Mesodermal cell (in vitro differentiated cells): ENCODE data around the gene SQSTM1.
"Not testable (repeated sequence)": the region's sequence is repeated elsewhere in the genome, so short reads cannot be mapped to it uniquely, and the experiment has no call there.

Experiments used
- H3K27ac ChIP-seq: 2 replicates; pipeline ENCODE4 v1.7.0; 2013; ENCODE audit warnings: mild to moderate bottlenecking, low read depth, low read length, moderate library complexity; ENCODE audit not compliant: severe bottlenecking
- H3K36me3 ChIP-seq: 2 replicates; pipeline ENCODE4 v1.7.1; 2013; ENCODE audit warnings: mild to moderate bottlenecking, low read length, moderate library complexity; ENCODE audit not compliant: control insufficient read depth, insufficient read depth
- H3K4me1 ChIP-seq: one replicate; pipeline ENCODE4 v1.7.1; 2013; ENCODE audit warnings: mild to moderate bottlenecking, low read length; ENCODE audit not compliant: insufficient read depth, control insufficient read depth, poor library complexity, severe bottlenecking
- H3K4me3 ChIP-seq: 2 replicates; pipeline ENCODE4 v1.7.0; 2013; ENCODE audit warnings: low read length, control low read depth, mild to moderate bottlenecking; ENCODE audit not compliant: insufficient read depth, poor library complexity, severe bottlenecking; ENCODE audit errors: extremely low read depth
- H3K9me3 ChIP-seq: 2 replicates; pipeline ENCODE4 v1.7.1; 2013; ENCODE audit warnings: mild to moderate bottlenecking, low read length, moderate library complexity; ENCODE audit not compliant: control insufficient read depth
- WGBS, 2 experiments: methylation state at CpG; one replicate each; pipeline ENCODE4 v1.1.5; 2013; ENCODE audit warnings: missing lambda C conversion rate in 2 of 2; ENCODE audit not compliant: insufficient coverage in 2 of 2; 5-methylcytosine and 5-hydroxymethylcytosine counted together

SQSTM1 gene

GRCh38 chr5:179830818-179831468, 10.2 kb downstream of the SQSTM1 start:
- H3K9me3 ChIP-seq = peaks cover 10% of the 10 kb centered on the region
- peaks cover 80% of the 10 kb centered on the region for H3K36me3 ChIP-seq
- H3K27ac ChIP-seq = no peak overlapping the region
- peaks cover 9% of the 10 kb centered on the region for H3K4me1 ChIP-seq
- WGBS, 2 experiments = 93 to 100% methylated on average over 5 to 7 of the region's 7 CpGs
- no peak overlapping the region for H3K4me3 ChIP-seq

DNA sequence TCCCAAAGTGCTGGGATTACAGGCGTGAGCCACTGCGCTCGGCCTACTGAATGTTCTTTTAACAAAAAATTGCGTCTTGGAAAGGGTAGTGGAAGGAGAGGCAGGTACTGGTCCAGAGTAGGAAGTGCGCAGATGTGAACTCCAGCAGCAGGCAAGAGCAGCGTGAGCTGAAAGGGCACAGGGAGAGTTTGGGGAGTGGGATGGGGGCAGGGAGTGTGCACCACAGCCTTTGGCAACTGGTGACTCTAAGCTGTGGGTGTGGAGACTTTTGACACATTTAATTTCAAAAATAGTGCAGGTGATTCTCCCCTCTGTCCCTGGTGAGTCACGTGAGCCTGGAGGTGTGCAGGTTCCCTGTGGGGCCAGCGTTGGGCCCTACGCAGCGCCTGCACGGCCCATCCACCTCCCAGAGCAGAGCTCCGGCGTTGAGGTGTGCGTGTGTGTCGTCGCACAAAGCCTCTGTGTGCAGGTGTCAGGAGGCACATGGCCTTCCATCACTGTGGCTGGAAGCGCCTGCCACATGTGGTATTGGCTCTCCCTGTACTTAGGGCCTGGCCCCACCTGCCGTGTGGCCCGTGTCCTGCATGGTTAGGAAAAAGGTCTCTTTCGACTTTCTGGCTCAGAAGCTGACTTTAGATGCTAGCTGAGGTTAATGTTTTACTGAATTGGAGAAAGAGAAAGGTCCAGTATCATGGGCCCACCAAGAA, 11.5 kb downstream of the SQSTM1 start:
- H3K4me1 ChIP-seq = peaks cover 5% of the 10 kb centered on the region
- 97 to 100% methylated on average over 17 to 20 of the region's 20 CpGs for WGBS, 2 experiments
- H3K27ac ChIP-seq = no peak overlapping the region
- H3K9me3 ChIP-seq = peaks cover 10% of the 10 kb centered on the region
- H3K36me3 ChIP-seq = peaks cover 80% of the 10 kb centered on the region
- H3K4me3 ChIP-seq = no peak overlapping the region

GRCh38 chr5:179833056-179833708, 12.5 kb downstream of the SQSTM1 start:
- peaks cover 84% of the 10 kb centered on the region for H3K36me3 ChIP-seq
- no peaks in the 10 kb centered on the region for H3K4me1 ChIP-seq
- 91 to 92% methylated on average over 23 of the region's 23 CpGs for WGBS, 2 experiments
- peaks cover 10% of the 10 kb centered on the region for H3K9me3 ChIP-seq
- H3K27ac ChIP-seq = no peak overlapping the region
- H3K4me3 ChIP-seq = no peak overlapping the region

DNA sequence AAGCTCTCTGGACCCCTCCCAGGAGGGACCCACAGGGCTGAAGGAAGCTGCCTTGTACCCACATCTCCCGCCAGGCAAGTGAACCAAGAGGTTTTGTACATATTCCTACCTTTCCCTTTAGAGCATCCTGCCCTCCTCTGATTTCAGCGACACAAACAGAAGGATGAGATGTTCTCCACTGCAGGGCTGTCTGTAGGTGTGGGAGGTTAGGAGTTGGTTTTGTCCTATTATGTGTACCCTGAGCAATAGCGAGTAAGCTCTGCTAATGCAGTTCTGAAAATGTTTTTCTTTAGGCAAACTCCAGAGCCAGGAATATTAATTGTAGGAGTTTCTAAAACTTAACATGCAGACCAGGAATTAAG, 13.0 kb downstream of the SQSTM1 start:
- Histone ChIP-seq H3K27ac (no peak overlapping the region), H3K9me3 (peaks cover 10% of the 10 kb centered on the region), H3K4me1 (no peaks in the 10 kb centered on the region), H3K36me3 (peaks cover 86% of the 10 kb centered on the region), H3K4me3 (no peak overlapping the region)
- 100% methylated on average over 1 of the region's 3 CpGs; no CpG with 5 or more reads in 1 of the 2 experiments for WGBS, 2 experiments

DNA sequence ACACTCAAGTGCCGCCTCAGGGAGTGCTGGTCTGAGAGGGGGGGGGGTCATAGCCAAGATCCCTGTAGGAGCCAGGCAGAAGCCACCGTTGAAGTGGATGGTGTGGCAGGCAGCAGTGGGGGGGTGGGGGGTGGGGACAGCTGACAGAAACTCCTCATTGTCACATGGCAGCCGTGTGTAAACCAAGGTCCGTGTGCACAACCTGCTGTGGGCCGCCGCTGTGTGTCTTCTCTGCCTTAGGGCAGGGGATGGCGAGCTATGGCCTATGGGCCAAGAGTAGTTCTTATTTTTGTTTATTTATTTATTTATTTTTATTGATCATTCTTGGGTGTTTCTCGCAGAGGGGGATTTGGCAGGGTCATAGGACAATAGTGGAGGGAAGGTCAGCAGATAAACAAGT, 13.4 kb downstream of the SQSTM1 start:
- Histone ChIP-seq H3K4me1 (no peaks in the 10 kb centered on the region), H3K9me3 (peaks cover 10% of the 10 kb centered on the region), H3K36me3 (peaks cover 84% of the 10 kb centered on the region), H3K27ac (no peak overlapping the region), H3K4me3 (no peak overlapping the region)
- 95 to 100% methylated on average over 2 to 4 of the region's 8 CpGs for WGBS, 2 experiments

GRCh38 chr5:179834871-179835270, 14.2 kb downstream of the SQSTM1 start:
- not testable (repeated sequence) for H3K9me3 ChIP-seq, H3K4me1 ChIP-seq, H3K4me3 ChIP-seq, H3K27ac ChIP-seq
- WGBS, 2 experiments = 93% methylated on average over 3 of the region's 28 CpGs; no CpG with 5 or more reads in 1 of the 2 experiments
- H3K36me3 ChIP-seq = peaks cover 82% of the 10 kb centered on the region

DNA sequence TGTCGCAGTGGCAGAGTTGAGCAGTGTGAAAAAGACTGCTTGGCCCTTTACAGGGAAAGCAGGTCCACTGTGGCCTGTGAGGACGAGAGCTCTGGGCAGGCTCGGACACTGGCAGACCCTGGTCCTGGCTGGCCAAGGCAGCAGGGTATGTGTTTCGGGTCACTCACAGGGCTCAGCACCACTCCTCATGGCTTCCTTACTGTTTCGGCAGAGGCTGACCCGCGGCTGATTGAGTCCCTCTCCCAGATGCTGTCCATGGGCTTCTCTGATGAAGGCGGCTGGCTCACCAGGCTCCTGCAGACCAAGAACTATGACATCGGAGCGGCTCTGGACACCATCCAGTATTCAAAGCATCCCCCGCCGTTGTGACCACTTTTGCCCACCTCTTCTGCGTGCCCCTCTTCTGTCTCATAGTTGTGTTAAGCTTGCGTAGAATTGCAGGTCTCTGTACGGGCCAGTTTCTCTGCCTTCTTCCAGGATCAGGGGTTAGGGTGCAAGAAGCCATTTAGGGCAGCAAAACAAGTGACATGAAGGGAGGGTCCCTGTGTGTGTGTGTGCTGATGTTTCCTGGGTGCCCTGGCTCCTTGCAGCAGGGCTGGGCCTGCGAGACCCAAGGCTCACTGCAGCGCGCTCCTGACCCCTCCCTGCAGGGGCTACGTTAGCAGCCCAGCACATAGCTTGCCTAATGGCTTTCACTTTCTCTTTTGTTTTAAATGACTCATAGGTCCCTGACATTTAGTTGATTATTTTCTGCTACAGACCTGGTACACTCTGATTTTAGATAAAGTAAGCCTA, 15.7 kb downstream of the SQSTM1 start:
- H3K4me3 ChIP-seq = no peak overlapping the region
- H3K27ac ChIP-seq = no peak overlapping the region
- peaks cover 4% of the 10 kb centered on the region for H3K9me3 ChIP-seq
- 91 to 94% methylated on average over 16 to 18 of the region's 19 CpGs for WGBS, 2 experiments
- peaks cover 70% of the 10 kb centered on the region for H3K36me3 ChIP-seq
- no peaks in the 10 kb centered on the region for H3K4me1 ChIP-seq

GRCh38 chr5:179837076-179838011, 16.6 kb downstream of the SQSTM1 start:
- no peak overlapping the region for H3K27ac ChIP-seq
- H3K4me3 ChIP-seq = no peak overlapping the region
- no peaks in the 10 kb centered on the region for H3K4me1 ChIP-seq
- WGBS, 2 experiments = 94 to 96% methylated on average over 11 to 14 of the region's 15 CpGs
- H3K9me3 ChIP-seq = peaks cover 4% of the 10 kb centered on the region
- H3K36me3 ChIP-seq = peaks cover 69% of the 10 kb centered on the region

DNA sequence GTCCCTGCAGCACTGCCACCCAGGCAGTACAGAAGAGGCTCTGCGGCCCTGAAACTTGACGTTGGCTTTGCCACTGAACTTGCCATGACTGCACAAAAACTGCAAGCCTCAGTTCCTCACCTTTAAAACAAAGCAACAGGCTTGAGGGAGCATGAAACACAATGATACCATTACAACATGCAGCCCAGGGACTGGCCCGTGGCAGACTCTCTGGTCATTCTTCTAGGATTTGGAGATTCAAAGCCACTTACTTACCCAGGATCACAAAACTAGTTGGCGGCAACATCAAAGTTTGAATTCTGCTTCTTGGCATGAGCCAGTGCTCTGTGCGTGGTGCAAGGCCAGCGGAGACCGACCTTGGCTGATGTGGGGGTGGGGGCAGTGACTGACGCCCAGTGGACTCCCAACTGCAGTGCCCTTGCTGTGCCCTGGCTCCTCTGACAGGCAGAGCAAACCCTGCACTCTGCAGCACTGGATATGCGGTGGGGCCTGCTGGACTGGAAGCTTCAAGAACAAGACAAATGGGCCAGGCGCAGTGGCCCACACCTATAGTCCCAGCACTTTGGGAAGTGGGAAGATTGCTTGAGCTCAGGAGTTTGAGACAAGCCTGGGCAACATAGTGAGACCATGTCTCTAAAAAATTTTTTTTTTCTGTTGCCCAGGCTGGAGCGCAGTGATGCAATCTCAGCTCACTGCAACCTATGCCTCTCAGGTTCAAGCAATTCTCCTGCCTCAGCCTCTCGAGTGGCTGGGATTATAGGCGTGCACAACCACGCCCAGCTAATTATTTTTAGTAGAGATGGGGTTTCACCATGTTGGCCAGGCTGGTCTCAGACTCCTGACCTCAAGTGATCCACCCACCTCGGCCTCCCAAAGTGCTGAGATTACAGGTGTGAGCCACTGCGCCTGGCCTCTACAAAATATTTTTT, 18.9 kb downstream of the SQSTM1 start:
- H3K27ac ChIP-seq = peak overlapping the region; percentile 16
- WGBS, 2 experiments = 96 to 97% methylated on average over 12 to 13 of the region's 16 CpGs
- H3K9me3 ChIP-seq = peaks cover 3% of the 10 kb centered on the region
- H3K36me3 ChIP-seq = peaks cover 65% of the 10 kb centered on the region
- no peak overlapping the region for H3K4me3 ChIP-seq
- no peaks in the 10 kb centered on the region for H3K4me1 ChIP-seq
